Mesothelial cell of epicardium (in vitro differentiated cells): ENCODE measurements around the gene GLP2R. TPM values are rescaled to one million over a fixed set of nuclear protein-coding genes. Genes with fewer than 3 reads are reported as not detected.
"Not testable (repeated sequence)": the region's sequence is repeated elsewhere in the genome, so short reads cannot be mapped to it uniquely, and the experiment has no call there.

Experiments used
- DNase-seq, 2 experiments: peaks; one replicate each; pipeline ENCODE4 v3.0.0; 2021; ENCODE audit warnings: low spot score in 2 of 2; ENCODE audit not compliant: unreplicated experiment in 2 of 2
- H3K27ac Mint-ChIP-seq: 2 replicates; pipeline ENCODE4 v1.8.0; 2021; ENCODE audit warnings: mixed read lengths
- H3K27me3 Mint-ChIP-seq: 2 replicates; pipeline ENCODE4 v1.8.0; 2021; ENCODE audit warnings: low read depth, mixed read lengths
- H3K36me3 Mint-ChIP-seq: 2 replicates; pipeline ENCODE4 v1.8.0; 2021; ENCODE audit warnings: mixed read lengths
- H3K4me1 Mint-ChIP-seq: 2 replicates; pipeline ENCODE4 v1.8.0; 2021; ENCODE audit warnings: mixed read lengths
- H3K4me3 Mint-ChIP-seq: 2 replicates; pipeline ENCODE4 v1.8.0; 2021; ENCODE audit warnings: mild to moderate bottlenecking, moderate library complexity, mixed read lengths
- H3K9me3 Mint-ChIP-seq: 2 replicates; pipeline ENCODE4 v1.8.0; 2021; ENCODE audit warnings: mixed read lengths
- total RNA-seq: library from RNA; stranded (reverse); gene quantifications from 3 replicates; pipeline ENCODE4 v1.2.1, GENCODE V29; 2021
- TF ChIP-seq, protein P1 (sequence below): fragments of 200-600 bp; sonication (generic); IDR thresholded peaks from one replicate; pipeline ENCODE4 v1.5.0; 2021; ENCODE audit warnings: antibody characterized with exemption; ENCODE audit not compliant: unreplicated experiment

The GLP2R gene, protein sequence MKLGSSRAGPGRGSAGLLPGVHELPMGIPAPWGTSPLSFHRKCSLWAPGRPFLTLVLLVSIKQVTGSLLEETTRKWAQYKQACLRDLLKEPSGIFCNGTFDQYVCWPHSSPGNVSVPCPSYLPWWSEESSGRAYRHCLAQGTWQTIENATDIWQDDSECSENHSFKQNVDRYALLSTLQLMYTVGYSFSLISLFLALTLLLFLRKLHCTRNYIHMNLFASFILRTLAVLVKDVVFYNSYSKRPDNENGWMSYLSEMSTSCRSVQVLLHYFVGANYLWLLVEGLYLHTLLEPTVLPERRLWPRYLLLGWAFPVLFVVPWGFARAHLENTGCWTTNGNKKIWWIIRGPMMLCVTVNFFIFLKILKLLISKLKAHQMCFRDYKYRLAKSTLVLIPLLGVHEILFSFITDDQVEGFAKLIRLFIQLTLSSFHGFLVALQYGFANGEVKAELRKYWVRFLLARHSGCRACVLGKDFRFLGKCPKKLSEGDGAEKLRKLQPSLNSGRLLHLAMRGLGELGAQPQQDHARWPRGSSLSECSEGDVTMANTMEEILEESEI
- total RNA-seq: 1.3 to 1.6 TPM (median 1.5 TPM) in 3 replicates

DNA sequence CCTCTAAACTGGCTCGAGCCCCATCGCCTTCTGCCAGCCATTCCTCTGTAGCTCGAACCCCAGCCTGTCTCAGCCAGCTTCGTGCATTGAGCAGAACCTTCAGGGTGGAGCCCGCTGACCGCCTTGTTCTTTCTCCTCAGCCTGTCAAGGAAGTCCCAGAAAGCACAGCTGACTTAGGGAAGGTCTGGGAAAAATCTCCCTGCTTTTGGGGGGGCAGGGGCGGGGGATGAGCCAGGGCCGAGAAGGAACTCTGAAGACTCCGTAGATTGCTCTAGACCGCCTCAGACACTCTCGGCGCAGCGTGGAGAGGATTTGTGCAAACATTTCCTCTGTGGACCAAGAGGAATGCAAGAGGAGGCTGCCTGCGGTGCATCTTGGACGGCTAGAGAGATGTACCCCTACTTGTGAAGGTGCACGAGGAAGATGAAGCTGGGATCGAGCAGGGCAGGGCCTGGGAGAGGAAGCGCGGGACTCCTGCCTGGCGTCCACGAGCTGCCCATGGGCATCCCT, at the start of gene GLP2R:
TSS of gene GLP2R (plus strand) at position 284 of the 510 bp plus-strand sequence. CDS start at position 424, 140 bp downstream.
- no peak for DNase-seq
- TF ChIP-seq, protein P1, sequence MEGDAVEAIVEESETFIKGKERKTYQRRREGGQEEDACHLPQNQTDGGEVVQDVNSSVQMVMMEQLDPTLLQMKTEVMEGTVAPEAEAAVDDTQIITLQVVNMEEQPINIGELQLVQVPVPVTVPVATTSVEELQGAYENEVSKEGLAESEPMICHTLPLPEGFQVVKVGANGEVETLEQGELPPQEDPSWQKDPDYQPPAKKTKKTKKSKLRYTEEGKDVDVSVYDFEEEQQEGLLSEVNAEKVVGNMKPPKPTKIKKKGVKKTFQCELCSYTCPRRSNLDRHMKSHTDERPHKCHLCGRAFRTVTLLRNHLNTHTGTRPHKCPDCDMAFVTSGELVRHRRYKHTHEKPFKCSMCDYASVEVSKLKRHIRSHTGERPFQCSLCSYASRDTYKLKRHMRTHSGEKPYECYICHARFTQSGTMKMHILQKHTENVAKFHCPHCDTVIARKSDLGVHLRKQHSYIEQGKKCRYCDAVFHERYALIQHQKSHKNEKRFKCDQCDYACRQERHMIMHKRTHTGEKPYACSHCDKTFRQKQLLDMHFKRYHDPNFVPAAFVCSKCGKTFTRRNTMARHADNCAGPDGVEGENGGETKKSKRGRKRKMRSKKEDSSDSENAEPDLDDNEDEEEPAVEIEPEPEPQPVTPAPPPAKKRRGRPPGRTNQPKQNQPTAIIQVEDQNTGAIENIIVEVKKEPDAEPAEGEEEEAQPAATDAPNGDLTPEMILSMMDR: no peak
- H3K36me3 Mint-ChIP-seq: no peaks in the 10 kb centered on the region
- H3K27me3 Mint-ChIP-seq: no peaks in the 10 kb centered on the region
- H3K27ac Mint-ChIP-seq: peak within 1 kb of the TSS; percentile 81
- no peaks in the 10 kb centered on the region for H3K9me3 Mint-ChIP-seq
- peaks cover 28% of the 10 kb centered on the region for H3K4me1 Mint-ChIP-seq
- peak within 1 kb of the TSS; percentile 45 for H3K4me3 Mint-ChIP-seq

DNA sequence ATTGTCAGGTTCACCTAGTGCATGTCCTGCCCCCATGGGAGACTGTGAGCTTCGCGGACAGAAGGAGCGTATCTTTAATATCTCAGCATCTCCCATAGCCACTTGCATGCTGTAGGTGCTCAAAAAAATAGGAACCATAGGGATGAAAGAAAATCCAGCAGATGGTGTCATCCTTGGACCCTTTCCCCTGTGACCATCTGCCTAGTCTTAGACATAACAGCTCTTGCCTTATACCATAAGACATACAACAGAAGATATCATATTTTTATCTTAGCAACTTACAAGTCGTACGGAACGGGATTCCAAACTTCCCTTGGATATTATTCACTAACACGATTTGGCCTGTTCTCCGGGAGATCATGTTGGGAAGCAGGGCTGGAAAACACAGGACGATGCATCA, 48.8 kb upstream of the GLP2R start:
- no peak for DNase-seq
- no peak overlapping the region for H3K27ac Mint-ChIP-seq
- no peak overlapping the region for H3K4me3 Mint-ChIP-seq

DNA sequence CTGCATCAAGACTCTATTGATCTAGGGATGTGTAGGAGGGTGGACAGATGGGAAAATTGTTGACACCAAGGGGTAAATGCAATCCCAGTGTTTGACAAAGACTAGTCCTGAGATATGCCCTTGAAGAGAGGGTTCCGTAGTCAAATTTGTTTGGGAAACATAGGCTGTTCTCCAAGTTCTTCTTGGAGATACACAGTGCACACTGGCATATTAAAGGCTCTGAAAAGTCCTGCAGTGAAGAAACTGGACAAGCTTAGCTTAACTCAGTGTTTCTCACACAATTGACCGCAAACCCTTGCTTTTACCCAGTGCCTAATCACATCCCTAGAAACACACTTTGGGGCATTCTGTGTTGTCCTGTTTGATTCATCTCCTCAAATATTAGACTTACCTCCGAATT, 45.2 kb upstream of the GLP2R start:
- TF ChIP-seq, protein P1: no peak
- Mint-ChIP-seq H3K9me3 (no peaks in the 10 kb centered on the region), H3K36me3 (no peaks in the 10 kb centered on the region), H3K27me3 (peaks cover 49% of the 10 kb centered on the region), H3K4me3 (no peak overlapping the region), H3K27ac (no peak overlapping the region), H3K4me1 (no peaks in the 10 kb centered on the region)
- DNase-seq: no peak

More for the DNA sequence above, 48.8 kb upstream of the GLP2R start:
- Mint-ChIP-seq H3K36me3 (no peaks in the 10 kb centered on the region), H3K9me3 (no peaks in the 10 kb centered on the region), H3K4me1 (no peaks in the 10 kb centered on the region), H3K27me3 (peaks cover 39% of the 10 kb centered on the region)
- TF ChIP-seq, protein P1: no peak

DNA sequence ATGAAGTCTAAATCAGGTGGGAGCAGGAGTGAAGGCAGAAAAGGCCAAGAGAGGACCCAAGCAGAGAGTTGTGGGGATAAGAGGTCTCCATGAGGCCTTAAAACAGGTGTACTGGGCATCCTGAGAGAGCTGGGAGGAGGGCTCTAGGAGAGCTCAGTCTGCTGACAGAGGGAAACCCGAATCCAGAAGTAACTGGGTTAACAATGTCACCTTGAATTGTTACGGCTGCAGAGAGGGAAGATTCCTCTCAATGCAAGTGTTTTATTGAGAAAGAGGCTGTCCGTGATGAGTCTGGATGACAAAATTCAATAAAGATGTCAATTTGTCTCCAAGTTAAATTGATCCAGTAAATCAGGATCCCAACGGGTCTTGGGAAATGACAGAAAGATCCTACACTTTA, 42.7 kb upstream of the GLP2R start:
- no peak for DNase-seq
- H3K9me3 Mint-ChIP-seq: no peaks in the 10 kb centered on the region
- H3K27me3 Mint-ChIP-seq: peaks cover 36% of the 10 kb centered on the region
- H3K4me3 Mint-ChIP-seq: no peak overlapping the region
- H3K27ac Mint-ChIP-seq: no peak overlapping the region
- TF ChIP-seq, protein P1: no peak
- H3K4me1 Mint-ChIP-seq: no peaks in the 10 kb centered on the region
- H3K36me3 Mint-ChIP-seq: no peaks in the 10 kb centered on the region

DNA sequence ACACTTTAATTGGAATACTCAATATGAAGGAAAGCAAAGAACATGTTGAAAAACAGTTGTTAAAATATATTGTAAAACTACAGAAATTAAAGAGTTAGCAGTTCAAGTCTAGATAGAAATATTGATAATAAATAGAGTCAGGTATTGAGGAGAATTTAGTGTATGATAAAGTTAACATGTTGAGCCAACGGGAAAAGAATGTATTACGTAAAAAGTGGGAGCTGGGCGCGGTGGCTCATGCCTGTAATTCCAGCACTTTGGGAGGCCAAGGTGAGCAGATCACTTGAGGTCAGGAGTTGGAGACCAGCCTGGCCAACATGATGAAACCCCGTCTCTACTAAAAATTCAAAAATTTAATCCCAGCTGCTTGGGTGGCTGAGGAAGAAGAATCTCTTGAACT, 42.3 kb upstream of the GLP2R start:
- H3K9me3 Mint-ChIP-seq, DNase-seq, H3K27ac Mint-ChIP-seq, H3K36me3 Mint-ChIP-seq, H3K4me1 Mint-ChIP-seq, H3K4me3 Mint-ChIP-seq: not testable (repeated sequence)
- peaks cover 34% of the 10 kb centered on the region for H3K27me3 Mint-ChIP-seq

DNA sequence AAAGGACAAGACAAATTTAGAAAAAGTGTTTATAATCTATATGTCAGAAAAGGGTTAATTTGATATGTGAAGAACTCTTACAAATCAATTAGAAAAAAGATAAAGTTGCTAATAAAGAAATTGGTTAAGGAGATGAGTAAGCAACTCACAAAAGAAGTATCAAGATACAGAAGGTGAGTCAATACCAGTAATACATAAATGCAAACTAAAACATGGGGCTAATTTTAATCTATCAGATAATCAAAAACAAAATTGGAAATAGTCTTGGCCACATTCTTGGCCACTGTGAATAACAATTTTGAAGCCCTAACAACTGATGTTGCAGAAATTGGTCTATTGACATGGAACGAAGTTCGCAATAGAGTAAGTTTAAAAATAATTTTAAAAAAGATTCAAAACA, 41.2 kb upstream of the GLP2R start:
- TF ChIP-seq, protein P1: no peak
- Mint-ChIP-seq H3K9me3 (no peaks in the 10 kb centered on the region), H3K36me3 (no peaks in the 10 kb centered on the region), H3K4me3 (no peak overlapping the region), H3K27ac (no peak overlapping the region), H3K27me3 (peaks cover 26% of the 10 kb centered on the region), H3K4me1 (no peaks in the 10 kb centered on the region)
- no peak for DNase-seq
